ENCODE measurements around the gene CRTC3. TPM values are rescaled to one million over a fixed set of nuclear protein-coding genes. Genes with fewer than 3 reads are reported as not detected.

The CRTC3 gene
- total RNA-seq, 1 experiment from 2014 or later, result 3.9 TPM

DNA sequence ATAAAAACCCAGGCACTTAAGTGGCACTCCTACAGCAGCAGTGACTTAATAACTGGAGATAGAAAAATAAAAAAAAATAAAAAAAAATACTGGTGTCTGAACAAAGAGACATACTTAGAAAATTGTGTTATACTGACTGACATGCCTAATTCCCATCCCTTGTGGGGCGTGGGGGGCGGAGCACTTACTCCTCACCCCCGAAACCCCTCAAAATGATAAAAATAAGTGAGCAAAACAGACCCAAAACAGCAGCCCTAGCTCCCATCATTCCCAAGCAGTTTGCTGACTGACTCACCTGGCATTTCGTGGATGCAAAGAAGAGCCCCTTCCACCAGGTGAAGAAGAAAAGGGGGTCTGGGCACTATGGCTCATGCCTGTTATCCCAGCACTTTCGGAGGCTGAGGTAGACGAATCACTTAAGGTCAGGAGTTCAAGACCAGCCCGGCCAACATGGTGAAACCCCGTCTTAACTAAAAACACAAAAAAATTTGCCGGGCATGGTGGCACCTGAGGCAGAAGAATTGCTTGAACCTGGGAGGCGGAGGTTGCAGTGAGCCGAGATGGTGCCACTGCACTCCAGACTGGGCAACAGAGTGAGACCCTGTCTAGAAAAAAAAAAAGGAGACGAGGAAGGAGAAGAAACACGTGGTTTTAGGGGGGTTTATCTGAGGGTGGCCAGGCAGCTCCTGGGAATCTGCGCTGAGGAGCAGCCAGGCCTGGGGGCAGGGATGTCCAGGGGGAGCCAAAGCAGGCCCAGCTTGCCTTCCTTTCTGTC, 136.6 kb downstream of the CRTC3 start:
- H2BK12ac ChIP-seq (ENCODE audit: insufficient read length, low read depth, low read length), result no peak overlapping the region
- no peak overlapping the region for H4K91ac ChIP-seq (ENCODE audit: insufficient read length, low read depth, low read length)
- no peak overlapping the region for H2AK5ac ChIP-seq (ENCODE audit: insufficient read length, low read length)
- H3K14ac ChIP-seq (ENCODE audit: insufficient read depth, low read length), result no peak overlapping the region
- Mint-ChIP-seq H3K27me3 (ENCODE audit: low read depth) (no peaks in the 10 kb centered on the region), H3K4me3 (no peak overlapping the region), H3K9me3 (no peaks in the 10 kb centered on the region), H3K4me1 (peaks cover 3% of the 10 kb centered on the region in 2 experiments; a peak in 3 of 4 replicates), H3K36me3 (ENCODE audit: insufficient read depth in 1 of 3, low read depth in 3 of 3) (no peaks in the 10 kb centered on the region), H3K27ac (no peak overlapping the region)
- no peak overlapping the region for H4K5ac ChIP-seq (ENCODE audit: insufficient read length, low read depth, low read length)
- no peak overlapping the region for H3K18ac ChIP-seq (ENCODE audit: insufficient read length, low read depth, low read length)
- no peak for DNase-seq
- no peak overlapping the region for H4K8ac ChIP-seq (replicated peaks; ENCODE audit: insufficient read length, low read depth, low read length)
- H3K79me1 ChIP-seq (ENCODE audit: insufficient read depth, low read depth, low read length, poor library complexity, severe bottlenecking), result no peaks in the 10 kb centered on the region
- no peaks in the 10 kb centered on the region for H3K23me2 ChIP-seq (ENCODE audit: insufficient read length, low read depth, low read length, poor library complexity, severe bottlenecking)
- H2BK120ac ChIP-seq (ENCODE audit: low read depth, low read length, poor library complexity, severe bottlenecking), result no peak overlapping the region
- no CpG with 5 or more reads among the region's 14 CpGs for WGBS (ENCODE audit: extremely low coverage, insufficient read length, low lambda C conversion rate)
- H3K4me2 ChIP-seq (ENCODE audit: insufficient read depth, insufficient read length, low read length), result no peak overlapping the region
- no peak overlapping the region for H2BK20ac ChIP-seq (ENCODE audit: low read depth, low read length, poor library complexity, severe bottlenecking)
- H3K27ac ChIP-seq (ENCODE audit: insufficient read length, low read depth, low read length), result no peak overlapping the region
- H2AFZ ChIP-seq (ENCODE audit: low read length), result no peak overlapping the region
- H3K56ac ChIP-seq (ENCODE audit: insufficient read length, low read depth, low read length), result no peak overlapping the region
- H2BK15ac ChIP-seq (ENCODE audit: low read depth, low read length), result no peak overlapping the region
- no peaks in the 10 kb centered on the region for H3K4me1 ChIP-seq (ENCODE audit: insufficient read depth, low read length)
- no peak overlapping the region for H2BK5ac ChIP-seq (ENCODE audit: insufficient read length, low read length)
- no peaks in the 10 kb centered on the region for H4K20me1 ChIP-seq (ENCODE audit: control insufficient read depth, insufficient read depth, insufficient read length)
- no peaks in the 10 kb centered on the region for H3K27me3 ChIP-seq (ENCODE audit: insufficient read depth, low read length)
- H3K79me2 ChIP-seq (ENCODE audit: insufficient read depth, low read length), result no peaks in the 10 kb centered on the region
- no peaks in the 10 kb centered on the region for H3K9me3 ChIP-seq (ENCODE audit: control insufficient read depth, low read depth, low read length)
- no peak overlapping the region for H3T11ph ChIP-seq (ENCODE audit: low read length)
- H3K4ac ChIP-seq (ENCODE audit: low read depth, low read length), result no peak overlapping the region
- H3K9ac ChIP-seq (ENCODE audit: extremely low read depth, insufficient read length, low read length), result no peak overlapping the region
- no peak overlapping the region for H3K23ac ChIP-seq (ENCODE audit: insufficient read length, low read depth, low read length)
- TF ChIP-seq, protein P1, sequence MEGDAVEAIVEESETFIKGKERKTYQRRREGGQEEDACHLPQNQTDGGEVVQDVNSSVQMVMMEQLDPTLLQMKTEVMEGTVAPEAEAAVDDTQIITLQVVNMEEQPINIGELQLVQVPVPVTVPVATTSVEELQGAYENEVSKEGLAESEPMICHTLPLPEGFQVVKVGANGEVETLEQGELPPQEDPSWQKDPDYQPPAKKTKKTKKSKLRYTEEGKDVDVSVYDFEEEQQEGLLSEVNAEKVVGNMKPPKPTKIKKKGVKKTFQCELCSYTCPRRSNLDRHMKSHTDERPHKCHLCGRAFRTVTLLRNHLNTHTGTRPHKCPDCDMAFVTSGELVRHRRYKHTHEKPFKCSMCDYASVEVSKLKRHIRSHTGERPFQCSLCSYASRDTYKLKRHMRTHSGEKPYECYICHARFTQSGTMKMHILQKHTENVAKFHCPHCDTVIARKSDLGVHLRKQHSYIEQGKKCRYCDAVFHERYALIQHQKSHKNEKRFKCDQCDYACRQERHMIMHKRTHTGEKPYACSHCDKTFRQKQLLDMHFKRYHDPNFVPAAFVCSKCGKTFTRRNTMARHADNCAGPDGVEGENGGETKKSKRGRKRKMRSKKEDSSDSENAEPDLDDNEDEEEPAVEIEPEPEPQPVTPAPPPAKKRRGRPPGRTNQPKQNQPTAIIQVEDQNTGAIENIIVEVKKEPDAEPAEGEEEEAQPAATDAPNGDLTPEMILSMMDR (conservative IDR thresholded peaks at IDR 0.05), result no peak
